Progenitor cell of endocrine pancreas (in vitro differentiated cells): Measurements from ENCODE around the gene SYCP2. TPM values are rescaled to one million over a fixed set of nuclear protein-coding genes. Genes with fewer than 3 reads are reported as not detected.

Source experiments
- DNase-seq: peaks from one replicate; pipeline ENCODE4 v3.0.0; 2021; ENCODE audit warnings: low spot score; ENCODE audit not compliant: unreplicated experiment
- H3K27ac Mint-ChIP-seq: 2 replicates; pipeline ENCODE4 v1.8.0; 2021; ENCODE audit warnings: mild to moderate bottlenecking, moderate library complexity, mixed read lengths
- H3K27me3 Mint-ChIP-seq: 2 replicates; pipeline ENCODE4 v1.8.0; 2021; ENCODE audit warnings: mixed read lengths
- H3K36me3 Mint-ChIP-seq: 2 replicates; pipeline ENCODE4 v1.8.0; 2022; ENCODE audit warnings: mixed read lengths; ENCODE audit not compliant: insufficient read depth
- H3K4me1 Mint-ChIP-seq: 2 replicates; pipeline ENCODE4 v1.8.0; 2021; ENCODE audit warnings: low read depth, mixed read lengths
- H3K4me3 Mint-ChIP-seq: 2 replicates; pipeline ENCODE4 v1.8.0; 2021; ENCODE audit warnings: low read depth, mild to moderate bottlenecking, moderate library complexity, mixed read lengths
- H3K9me3 Mint-ChIP-seq: 2 replicates; pipeline ENCODE4 v1.8.0; 2021; ENCODE audit warnings: low read depth, mixed read lengths
- long read RNA-seq: library from polyadenylated mRNA; unstranded; transcript quantifications from one replicate; pipeline ENCODE4 v2.0.0, GENCODE V29; 2020
- total RNA-seq: library from RNA; stranded (reverse); gene quantifications from 2 replicates; pipeline ENCODE4 v1.2.1, GENCODE V29; 2021
- TF ChIP-seq, protein P1 (sequence below): fragments of 200-600 bp; sonication (generic); IDR thresholded peaks from one replicate; pipeline ENCODE4 v1.5.0; 2021; ENCODE audit warnings: antibody characterized with exemption, mild to moderate bottlenecking; ENCODE audit not compliant: unreplicated experiment

SYCP2 gene, protein sequence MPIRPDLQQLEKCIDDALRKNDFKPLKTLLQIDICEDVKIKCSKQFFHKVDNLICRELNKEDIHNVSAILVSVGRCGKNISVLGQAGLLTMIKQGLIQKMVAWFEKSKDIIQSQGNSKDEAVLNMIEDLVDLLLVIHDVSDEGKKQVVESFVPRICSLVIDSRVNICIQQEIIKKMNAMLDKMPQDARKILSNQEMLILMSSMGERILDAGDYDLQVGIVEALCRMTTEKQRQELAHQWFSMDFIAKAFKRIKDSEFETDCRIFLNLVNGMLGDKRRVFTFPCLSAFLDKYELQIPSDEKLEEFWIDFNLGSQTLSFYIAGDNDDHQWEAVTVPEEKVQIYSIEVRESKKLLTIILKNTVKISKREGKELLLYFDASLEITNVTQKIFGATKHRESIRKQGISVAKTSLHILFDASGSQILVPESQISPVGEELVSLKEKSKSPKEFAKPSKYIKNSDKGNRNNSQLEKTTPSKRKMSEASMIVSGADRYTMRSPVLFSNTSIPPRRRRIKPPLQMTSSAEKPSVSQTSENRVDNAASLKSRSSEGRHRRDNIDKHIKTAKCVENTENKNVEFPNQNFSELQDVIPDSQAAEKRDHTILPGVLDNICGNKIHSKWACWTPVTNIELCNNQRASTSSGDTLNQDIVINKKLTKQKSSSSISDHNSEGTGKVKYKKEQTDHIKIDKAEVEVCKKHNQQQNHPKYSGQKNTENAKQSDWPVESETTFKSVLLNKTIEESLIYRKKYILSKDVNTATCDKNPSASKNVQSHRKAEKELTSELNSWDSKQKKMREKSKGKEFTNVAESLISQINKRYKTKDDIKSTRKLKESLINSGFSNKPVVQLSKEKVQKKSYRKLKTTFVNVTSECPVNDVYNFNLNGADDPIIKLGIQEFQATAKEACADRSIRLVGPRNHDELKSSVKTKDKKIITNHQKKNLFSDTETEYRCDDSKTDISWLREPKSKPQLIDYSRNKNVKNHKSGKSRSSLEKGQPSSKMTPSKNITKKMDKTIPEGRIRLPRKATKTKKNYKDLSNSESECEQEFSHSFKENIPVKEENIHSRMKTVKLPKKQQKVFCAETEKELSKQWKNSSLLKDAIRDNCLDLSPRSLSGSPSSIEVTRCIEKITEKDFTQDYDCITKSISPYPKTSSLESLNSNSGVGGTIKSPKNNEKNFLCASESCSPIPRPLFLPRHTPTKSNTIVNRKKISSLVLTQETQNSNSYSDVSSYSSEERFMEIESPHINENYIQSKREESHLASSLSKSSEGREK (N-terminal part only)
- 1.4 and 2.2 TPM in 2 replicates for total RNA-seq
- long read RNA-seq: 0 reads

DNA sequence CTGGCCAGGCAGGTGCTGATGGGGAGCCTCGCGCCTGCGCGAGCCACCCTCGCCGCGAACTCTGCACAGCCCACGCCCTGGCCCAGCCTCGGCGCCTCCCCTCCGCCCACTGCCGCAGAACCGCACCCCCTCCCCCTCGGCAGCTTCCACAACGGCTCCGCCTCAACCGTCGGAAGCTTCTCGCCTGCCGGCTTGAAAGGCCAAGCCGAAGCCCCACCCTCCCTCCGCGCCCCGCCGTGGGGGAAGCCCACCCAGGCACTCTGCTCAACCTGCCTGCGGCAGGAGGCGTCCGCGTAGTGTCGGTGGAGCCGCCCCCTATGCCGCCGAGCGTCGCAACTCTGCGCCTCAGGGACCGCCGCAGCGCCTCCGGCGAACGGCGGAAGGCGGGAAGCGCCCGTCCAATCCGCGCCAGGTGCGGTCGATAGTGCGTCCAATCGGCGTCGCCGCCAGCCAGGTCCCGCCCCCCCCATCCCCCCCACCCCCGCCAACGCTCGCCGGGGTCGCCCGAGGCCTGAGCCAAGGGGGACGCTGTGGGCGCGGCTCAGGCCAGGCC is at the start of gene SYCP2:
Gene SYCP2 (minus strand): TSS at position 342 of the 553 bp plus-strand sequence. CDS start 11,224 bp downstream, outside the sequence.
- peak within 1 kb of the TSS; percentile 49 for H3K27ac Mint-ChIP-seq
- H3K27me3 Mint-ChIP-seq: peaks cover 14% of the 10 kb centered on the region
- peak within 1 kb of the TSS; percentile 67 for H3K4me3 Mint-ChIP-seq
- H3K9me3 Mint-ChIP-seq: peaks cover 3% of the 10 kb centered on the region
- H3K36me3 Mint-ChIP-seq: peaks cover 7% of the 10 kb centered on the region
- peaks cover 25% of the 10 kb centered on the region for H3K4me1 Mint-ChIP-seq
- no peak for DNase-seq
- TF ChIP-seq, protein P1, sequence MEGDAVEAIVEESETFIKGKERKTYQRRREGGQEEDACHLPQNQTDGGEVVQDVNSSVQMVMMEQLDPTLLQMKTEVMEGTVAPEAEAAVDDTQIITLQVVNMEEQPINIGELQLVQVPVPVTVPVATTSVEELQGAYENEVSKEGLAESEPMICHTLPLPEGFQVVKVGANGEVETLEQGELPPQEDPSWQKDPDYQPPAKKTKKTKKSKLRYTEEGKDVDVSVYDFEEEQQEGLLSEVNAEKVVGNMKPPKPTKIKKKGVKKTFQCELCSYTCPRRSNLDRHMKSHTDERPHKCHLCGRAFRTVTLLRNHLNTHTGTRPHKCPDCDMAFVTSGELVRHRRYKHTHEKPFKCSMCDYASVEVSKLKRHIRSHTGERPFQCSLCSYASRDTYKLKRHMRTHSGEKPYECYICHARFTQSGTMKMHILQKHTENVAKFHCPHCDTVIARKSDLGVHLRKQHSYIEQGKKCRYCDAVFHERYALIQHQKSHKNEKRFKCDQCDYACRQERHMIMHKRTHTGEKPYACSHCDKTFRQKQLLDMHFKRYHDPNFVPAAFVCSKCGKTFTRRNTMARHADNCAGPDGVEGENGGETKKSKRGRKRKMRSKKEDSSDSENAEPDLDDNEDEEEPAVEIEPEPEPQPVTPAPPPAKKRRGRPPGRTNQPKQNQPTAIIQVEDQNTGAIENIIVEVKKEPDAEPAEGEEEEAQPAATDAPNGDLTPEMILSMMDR: no peak

DNA sequence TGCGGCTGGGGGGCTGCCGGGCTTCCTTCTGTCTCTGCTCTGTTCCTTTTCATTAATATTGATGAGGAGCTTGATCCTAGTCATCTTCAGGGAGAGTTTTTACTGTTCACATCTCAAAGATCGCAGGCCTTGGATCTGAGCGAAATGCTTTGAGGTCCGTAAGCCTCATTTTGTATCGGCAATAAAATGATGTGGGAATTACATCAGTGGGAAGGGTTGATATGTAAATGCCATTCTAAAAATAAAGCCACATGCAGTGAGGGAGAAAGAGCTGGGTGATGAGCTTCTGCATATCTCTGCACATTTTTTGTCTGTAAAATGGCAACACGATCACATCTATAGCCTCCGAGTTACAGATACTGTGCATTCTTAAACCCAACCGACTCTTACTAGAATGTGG is 49.6 kb upstream of the SYCP2 start:
- Mint-ChIP-seq H3K27me3 (peaks cover 2% of the 10 kb centered on the region), H3K36me3 (peaks cover 13% of the 10 kb centered on the region), H3K27ac (no peak overlapping the region), H3K4me1 (no peaks in the 10 kb centered on the region), H3K4me3 (no peak overlapping the region), H3K9me3 (peaks cover 6% of the 10 kb centered on the region)
- DNase-seq: no peak
- TF ChIP-seq, protein P1: no peak

DNA sequence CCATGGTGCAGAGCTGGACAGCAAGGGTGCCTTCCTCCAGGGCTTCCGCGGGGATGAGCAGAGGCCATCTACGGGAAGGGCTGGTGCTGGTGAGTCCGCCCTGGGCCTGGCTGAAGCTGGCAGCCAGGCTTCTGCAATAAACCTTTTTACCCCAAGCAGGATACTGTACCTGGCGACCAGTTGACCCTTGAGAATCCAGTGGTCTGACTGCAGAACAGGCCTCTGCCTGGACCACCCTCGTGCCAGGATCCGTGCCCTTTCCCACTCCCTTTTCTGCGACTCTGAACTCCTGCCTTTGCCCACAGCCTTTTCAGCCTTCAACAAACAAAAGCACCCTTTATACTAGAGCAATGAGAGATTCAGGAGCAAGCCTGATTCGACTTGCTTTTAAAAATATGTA is 43.6 kb upstream of the SYCP2 start:
- peaks cover 5% of the 10 kb centered on the region for H3K9me3 Mint-ChIP-seq
- no peak for DNase-seq
- H3K4me3 Mint-ChIP-seq: no peak overlapping the region
- TF ChIP-seq, protein P1: no peak
- no peaks in the 10 kb centered on the region for H3K27me3 Mint-ChIP-seq
- no peak overlapping the region for H3K27ac Mint-ChIP-seq
- no peaks in the 10 kb centered on the region for H3K4me1 Mint-ChIP-seq
- peaks cover 7% of the 10 kb centered on the region for H3K36me3 Mint-ChIP-seq

DNA sequence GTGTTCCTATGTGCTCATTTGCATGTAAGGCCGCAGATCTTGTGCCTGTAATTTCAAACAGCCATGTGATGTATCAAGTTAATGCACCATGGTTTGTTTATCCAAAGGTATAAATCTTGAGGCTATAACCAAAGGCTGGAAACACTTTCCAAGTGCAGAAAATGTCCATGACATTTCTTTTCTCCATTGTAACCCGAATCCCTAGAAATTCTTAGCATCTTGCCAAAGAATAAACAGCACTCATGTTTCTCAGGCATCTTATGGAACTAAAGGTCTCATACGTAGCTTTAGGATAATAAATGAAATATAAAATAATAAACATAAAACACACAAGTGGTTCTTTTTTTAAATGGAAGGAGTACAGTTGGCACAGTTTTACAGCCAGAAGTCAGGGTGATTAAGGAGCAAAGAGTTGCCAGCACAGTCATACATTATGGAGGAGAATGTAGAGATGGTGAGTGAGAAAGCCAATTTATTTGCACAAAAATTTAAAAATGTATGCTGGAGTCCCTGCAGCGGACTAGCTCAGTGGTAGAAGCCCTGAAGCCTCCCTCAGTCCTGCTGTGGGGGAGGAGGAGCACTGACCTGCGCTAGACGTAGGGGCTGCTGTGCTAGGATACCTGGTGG is 42.8 kb upstream of the SYCP2 start:
- no peak for DNase-seq
- Mint-ChIP-seq H3K27me3 (no peaks in the 10 kb centered on the region), H3K36me3 (peaks cover 7% of the 10 kb centered on the region), H3K9me3 (peaks cover 4% of the 10 kb centered on the region), H3K4me1 (no peaks in the 10 kb centered on the region), H3K4me3 (no peak overlapping the region), H3K27ac (no peak overlapping the region)
- TF ChIP-seq, protein P1: no peak
